OCI-LY7 (cell line): Measurements from ENCODE around the gene CAMK2B. TPM values are rescaled to one million over a fixed set of nuclear protein-coding genes. Genes with fewer than 3 reads are reported as not detected.

ENCODE experiments used
- BruUV-seq: library from RNA; stranded (reverse); fragments of 400-500 nt; replicated peaks from 2 replicates; lab custom pipeline; 2021; lab: Mats Ljungman, UMichigan
- CTCF ChIA-PET: fragments of 300-600 bp; sonication (Branson Sonifier 250); formaldehyde crosslinking; loops from one replicate; lab custom pipeline; 2022; ENCODE audit warnings: antibody characterized with exemption; ENCODE audit not compliant: unreplicated experiment; lab: Charles Lee
- POLR2A ChIA-PET: fragments of 300-600 bp; sonication (Branson Sonifier 250); formaldehyde crosslinking; loops from one replicate; lab custom pipeline; 2022; ENCODE audit warnings: antibody characterized with exemption; lab: Charles Lee
- DNase-seq: peaks from one replicate; pipeline ENCODE4 v3.0.0-alpha.2; 2015; ENCODE audit warnings: low spot score
- H2AFZ ChIP-seq: fragments of 200-600 bp; sonication (generic), shearing (Covaris generic); 2 replicates; pipeline ENCODE4 v1.6.1; 2014; ENCODE audit warnings: mild to moderate bottlenecking, antibody characterized with exemption, low read length, moderate library complexity
- H3K27ac ChIP-seq: fragments of 200-600 bp; sonication (generic); 2 replicates; pipeline ENCODE4 v1.5.1; 2014; ENCODE audit warnings: mixed run types, low read depth, mild to moderate bottlenecking, moderate library complexity, low read length, inconsistent platforms; ENCODE audit not compliant: poor library complexity, severe bottlenecking
- H3K36me3 ChIP-seq: fragments of 200-600 bp; sonication (generic); 2 replicates; pipeline ENCODE4 v1.6.1; 2014; ENCODE audit warnings: mild to moderate bottlenecking, antibody characterized with exemption, low read length, moderate library complexity, mixed read lengths; ENCODE audit not compliant: insufficient read depth
- H3K4me1 ChIP-seq: fragments of 200-600 bp; sonication (generic); 2 replicates; pipeline ENCODE4 v1.5.1; 2014; ENCODE audit warnings: mild to moderate bottlenecking, low read length; ENCODE audit not compliant: insufficient read depth, poor library complexity, severe bottlenecking
- H3K4me2 ChIP-seq: fragments of 200-600 bp; sonication (generic); 2 replicates; pipeline ENCODE4 v1.6.1; 2014; ENCODE audit warnings: mild to moderate bottlenecking, low read length
- H3K4me3 ChIP-seq: fragments of 200-600 bp; sonication (generic); 2 replicates; pipeline ENCODE4 v1.5.1; 2014; ENCODE audit warnings: mild to moderate bottlenecking, low read depth, low read length; ENCODE audit not compliant: poor library complexity, severe bottlenecking
- H3K79me2 ChIP-seq: fragments of 200-600 bp; sonication (generic); 2 replicates; pipeline ENCODE4 v1.6.1; 2016; ENCODE audit warnings: low read depth, mild to moderate bottlenecking, low read length, moderate library complexity, mixed read lengths; ENCODE audit not compliant: insufficient read depth
- H3K9me2 ChIP-seq: fragments of 200-600 bp; sonication (generic); 2 replicates; pipeline ENCODE4 v1.6.1; 2016; ENCODE audit warnings: mild to moderate bottlenecking, low read length, mixed read lengths; ENCODE audit not compliant: insufficient read depth
- H3K9me3 ChIP-seq: fragments of 200-600 bp; sonication (generic); 2 replicates; pipeline ENCODE4 v1.6.1; 2014; ENCODE audit warnings: mild to moderate bottlenecking, mixed run types, low read length, mixed read lengths
- H4K20me1 ChIP-seq: fragments of 200-600 bp; sonication (generic); 2 replicates; pipeline ENCODE4 v1.6.1; 2014; ENCODE audit warnings: mild to moderate bottlenecking, antibody characterized with exemption, low read length, moderate library complexity, mixed read lengths; ENCODE audit not compliant: insufficient read depth
- CTCF ChIP-seq: fragments of 200-600 bp; sonication (generic); conservative IDR thresholded peaks from 2 replicates; pipeline ENCODE4 v1.5.1; 2014; ENCODE audit warnings: mild to moderate bottlenecking, antibody characterized with exemption, low read length, moderate library complexity, mixed read lengths
- EZH2phosphoT487 ChIP-seq: fragments of 200-600 bp; sonication (generic); IDR thresholded peaks from 2 replicates; pipeline ENCODE4 v1.6.1; 2018; ENCODE audit warnings: low read depth, borderline replicate concordance, mild to moderate bottlenecking, mixed run types, antibody characterized with exemption, low read length, moderate library complexity, mixed read lengths
- intact Hi-C: fragments of 100-400 bp; cut with micrococcal nuclease; formaldehyde crosslinking; loops from one replicate; pipeline ENCODE4 v1.10.0; 2022; ENCODE audit not compliant: unreplicated experiment
- total RNA-seq, 2 experiments: library from RNA; depleted of rRNA in 1 of 2; stranded (reverse); fragments of >200 nt in 1 of 2; shearing (Covaris generic) in 1 of 2; gene quantifications; 2 replicates each; pipeline ENCODE4 v1.2.3, GENCODE V29; 2014 to 2022

CAMK2B gene
- total RNA-seq, 2 experiments from 2014 or later: 0.66 to 1.1 TPM

- H3K79me2 ChIP-seq: no peaks in the 10 kb centered on the region
- CTCF ChIA-PET: no interaction called here
- TF ChIP-seq CTCF (no peak), EZH2phosphoT487 (no peak)
Measured at GRCh38 chr7:44251881-44252280, 73.5 kb downstream of the CAMK2B start.

GRCh38 chr7:44251269-44251668, 74.1 kb downstream of the CAMK2B start:
- Histone ChIP-seq H3K36me3 (no peaks in the 10 kb centered on the region), H3K4me2 (no peak overlapping the region), H4K20me1 (no peaks in the 10 kb centered on the region), H3K27ac (no peak overlapping the region), H2AFZ (no peak overlapping the region), H3K9me2 (no peaks in the 10 kb centered on the region), H3K79me2 (no peaks in the 10 kb centered on the region), H3K4me1 (no peaks in the 10 kb centered on the region), H3K9me3 (no peaks in the 10 kb centered on the region), H3K4me3 (no peak overlapping the region)
- intact Hi-C loops: no loop called here
- no peak for DNase-seq
- TF ChIP-seq EZH2phosphoT487 (no peak), CTCF (no peak)
- POLR2A ChIA-PET: no interaction called here
- CTCF ChIA-PET: no interaction called here
- no TSS peak for BruUV-seq

More at GRCh38 chr7:44251881-44252280, 73.5 kb downstream of the CAMK2B start:
- intact Hi-C loops: no loop called here
- H4K20me1 ChIP-seq: no peaks in the 10 kb centered on the region
- H3K27ac ChIP-seq: no peak overlapping the region
- no peak overlapping the region for H3K4me3 ChIP-seq
- no peak for DNase-seq
- POLR2A ChIA-PET: no interaction called here
- H3K9me3 ChIP-seq: no peaks in the 10 kb centered on the region
- no peaks in the 10 kb centered on the region for H3K4me1 ChIP-seq
- BruUV-seq: no TSS peak
- no peak overlapping the region for H3K4me2 ChIP-seq
- no peak overlapping the region for H2AFZ ChIP-seq
- no peaks in the 10 kb centered on the region for H3K36me3 ChIP-seq
- no peaks in the 10 kb centered on the region for H3K9me2 ChIP-seq

- no peaks in the 10 kb centered on the region for H4K20me1 ChIP-seq
- no peak for TF ChIP-seq CTCF
- TF ChIP-seq EZH2phosphoT487: no peak
- no peaks in the 10 kb centered on the region for H3K9me2 ChIP-seq
- ChIA-PET CTCF (interaction anchor here (0.5 kb wide), 1 partner anchor 21 kb away, joined by 3 read pairs; no protein-coding TSS in a partner anchor), POLR2A (no interaction called here)
- no peak overlapping the region for H3K27ac ChIP-seq
- H3K79me2 ChIP-seq: no peaks in the 10 kb centered on the region
- H3K9me3 ChIP-seq: no peaks in the 10 kb centered on the region
- H3K36me3 ChIP-seq: no peaks in the 10 kb centered on the region
- intact Hi-C loops: no loop called here
- DNase-seq: no peak
- no peak overlapping the region for H3K4me2 ChIP-seq
- no TSS peak for BruUV-seq
- H2AFZ ChIP-seq: no peak overlapping the region
- H3K4me1 ChIP-seq: no peaks in the 10 kb centered on the region
- no peak overlapping the region for H3K4me3 ChIP-seq
Measured at GRCh38 chr7:44249639-44250234, 75.7 kb downstream of the CAMK2B start.
